GM21529 (cell line): ENCODE measurements around the gene G6PC3.
"Not testable (repeated sequence)": the region's sequence is repeated elsewhere in the genome, so short reads cannot be mapped to it uniquely, and the experiment has no call there.

Source experiments
- ATAC-seq: cut with Tn5 transposase; IDR thresholded peaks from one replicate; pipeline ENCODE4 v1.9.1; 2021; ENCODE audit not compliant: unreplicated experiment

G6PC3 gene

DNA sequence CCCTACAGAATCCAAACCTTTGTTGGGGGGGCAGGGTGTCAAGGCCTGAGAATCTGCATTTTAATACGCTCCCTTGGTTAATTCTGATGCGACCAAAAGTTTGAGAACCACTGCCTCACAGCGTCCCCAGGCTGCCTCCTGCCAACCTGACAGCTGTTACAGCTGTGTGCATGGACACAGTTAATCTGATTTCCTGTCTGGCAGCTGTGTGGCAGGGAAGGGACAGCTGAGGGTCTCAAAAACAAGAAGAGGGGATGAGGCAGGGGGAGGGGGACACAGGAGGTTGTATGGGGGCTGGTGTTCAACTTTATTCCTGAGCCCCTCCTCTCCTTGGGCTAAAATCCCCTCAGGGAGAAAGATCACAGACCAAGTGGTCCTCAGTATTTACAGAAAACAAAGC lies 35.4 kb downstream of the G6PC3 start:
- ATAC-seq = no peak

- ATAC-seq = no peak
Observed at GRCh38 chr17:44106801-44107200, 36.3 kb downstream of the G6PC3 start.

DNA sequence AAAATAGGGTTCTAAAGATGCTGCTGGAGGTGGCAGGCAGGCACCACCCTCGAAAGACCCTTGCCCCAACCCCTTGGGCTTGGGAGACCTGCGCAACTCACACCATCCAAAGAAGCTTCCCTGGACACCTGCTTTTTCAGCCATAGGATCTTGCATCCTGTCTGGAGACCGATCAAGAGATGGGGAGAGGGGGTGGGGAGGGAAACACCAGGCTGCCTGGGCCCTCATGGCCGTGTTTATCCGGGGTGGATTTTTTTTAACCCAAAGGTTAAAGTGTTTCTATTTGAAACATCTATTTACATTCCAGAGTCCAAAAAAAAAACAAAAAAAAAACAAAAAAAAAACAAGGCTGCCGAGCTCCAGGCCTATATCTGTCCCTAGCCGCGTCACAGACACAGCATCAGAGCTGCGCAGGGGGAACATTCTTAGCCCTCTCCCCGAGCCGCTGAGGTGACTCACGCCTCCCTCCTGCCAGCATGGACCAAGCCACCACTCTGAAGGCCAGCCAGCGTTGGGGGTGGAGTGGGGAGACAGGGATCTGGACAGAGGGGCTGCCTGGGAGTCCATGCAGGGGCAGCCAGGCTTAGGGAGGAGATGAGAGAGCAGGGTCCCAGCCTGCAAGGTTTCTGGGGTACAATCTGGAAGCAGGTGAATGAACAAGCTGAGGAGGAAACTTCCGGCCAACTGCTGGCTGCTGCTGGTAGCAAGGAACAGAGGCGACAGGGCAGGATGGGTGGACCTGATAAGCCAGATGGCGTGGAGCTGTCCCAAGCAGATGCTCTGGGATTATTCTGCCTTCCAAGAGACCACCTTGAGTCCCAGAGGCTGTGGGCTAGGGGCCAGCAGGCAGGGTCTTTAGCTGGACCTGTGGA lies 38.1 kb downstream of the G6PC3 start:
- no peak for ATAC-seq

DNA sequence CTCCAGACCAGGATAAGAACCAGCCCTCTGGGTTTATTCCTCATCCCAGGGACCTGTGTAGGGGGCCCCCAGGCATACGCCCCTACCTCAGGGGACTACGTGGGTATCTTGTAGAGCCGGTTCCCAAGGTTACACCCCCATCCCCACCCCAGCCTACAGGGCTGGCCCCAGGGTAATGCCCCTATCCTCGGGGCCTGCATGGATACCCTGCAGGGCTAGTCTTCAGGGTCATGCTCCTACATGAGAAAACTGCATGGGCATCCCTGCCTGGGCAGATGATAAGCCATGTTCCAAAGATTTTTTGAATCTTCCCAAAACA lies 38.7 kb downstream of the G6PC3 start:
- ATAC-seq = no peak

DNA sequence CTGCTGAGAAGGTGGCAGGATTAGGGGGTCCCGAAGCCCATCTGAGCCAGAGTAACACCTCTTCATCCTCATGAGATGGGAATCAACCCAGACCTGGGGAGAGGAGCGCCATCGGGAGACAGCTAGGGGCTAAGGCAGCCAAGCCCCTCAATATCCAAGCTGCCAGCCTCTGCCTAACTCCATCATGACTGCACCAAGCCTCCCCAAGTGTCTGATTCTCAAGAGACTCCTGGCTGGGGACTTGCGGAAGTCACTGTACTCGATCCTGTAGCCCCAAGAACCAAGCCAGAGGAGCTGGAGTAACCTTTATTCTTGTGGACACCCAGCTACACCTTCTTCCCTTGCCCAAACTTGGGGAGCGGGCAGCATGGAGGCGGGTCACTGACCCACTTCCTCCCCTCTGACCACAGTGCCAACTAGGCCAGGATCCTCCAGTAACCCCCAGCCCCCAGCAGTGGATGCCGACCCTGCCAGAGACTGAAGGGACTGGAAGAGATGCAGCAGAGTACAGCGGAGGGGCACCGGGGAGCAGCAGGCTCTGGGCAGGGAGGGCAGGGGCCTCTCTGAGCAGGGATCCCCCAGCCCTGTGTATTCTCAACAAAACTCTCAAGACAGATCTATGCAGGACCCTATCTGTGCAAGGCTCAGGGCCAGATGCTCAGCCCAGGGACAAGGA lies 39.6 kb downstream of the G6PC3 start:
- ATAC-seq = no peak

- peak; percentile 72 for ATAC-seq
Observed at GRCh38 chr17:44110823-44111633, 40.5 kb downstream of the G6PC3 start.

DNA sequence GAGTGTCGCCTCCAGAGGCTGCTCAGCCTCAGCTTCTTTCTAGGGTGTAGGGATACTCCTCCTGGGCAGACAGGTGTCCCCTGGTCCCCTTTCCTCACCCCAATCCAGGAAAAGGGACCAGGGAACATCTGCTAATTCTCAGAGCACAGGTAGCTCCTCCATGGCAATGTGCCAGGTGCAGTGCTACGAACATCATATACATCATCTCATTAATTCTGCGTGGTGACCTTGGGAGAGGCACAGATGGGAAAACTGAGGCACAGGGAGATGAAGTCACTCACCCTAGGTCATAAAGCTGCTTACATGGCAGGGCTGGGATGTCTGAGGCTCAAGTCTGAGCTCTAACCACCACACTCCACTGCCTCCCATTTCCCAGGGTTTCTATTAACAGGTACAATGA lies 41.2 kb downstream of the G6PC3 start:
- no peak for ATAC-seq

DNA sequence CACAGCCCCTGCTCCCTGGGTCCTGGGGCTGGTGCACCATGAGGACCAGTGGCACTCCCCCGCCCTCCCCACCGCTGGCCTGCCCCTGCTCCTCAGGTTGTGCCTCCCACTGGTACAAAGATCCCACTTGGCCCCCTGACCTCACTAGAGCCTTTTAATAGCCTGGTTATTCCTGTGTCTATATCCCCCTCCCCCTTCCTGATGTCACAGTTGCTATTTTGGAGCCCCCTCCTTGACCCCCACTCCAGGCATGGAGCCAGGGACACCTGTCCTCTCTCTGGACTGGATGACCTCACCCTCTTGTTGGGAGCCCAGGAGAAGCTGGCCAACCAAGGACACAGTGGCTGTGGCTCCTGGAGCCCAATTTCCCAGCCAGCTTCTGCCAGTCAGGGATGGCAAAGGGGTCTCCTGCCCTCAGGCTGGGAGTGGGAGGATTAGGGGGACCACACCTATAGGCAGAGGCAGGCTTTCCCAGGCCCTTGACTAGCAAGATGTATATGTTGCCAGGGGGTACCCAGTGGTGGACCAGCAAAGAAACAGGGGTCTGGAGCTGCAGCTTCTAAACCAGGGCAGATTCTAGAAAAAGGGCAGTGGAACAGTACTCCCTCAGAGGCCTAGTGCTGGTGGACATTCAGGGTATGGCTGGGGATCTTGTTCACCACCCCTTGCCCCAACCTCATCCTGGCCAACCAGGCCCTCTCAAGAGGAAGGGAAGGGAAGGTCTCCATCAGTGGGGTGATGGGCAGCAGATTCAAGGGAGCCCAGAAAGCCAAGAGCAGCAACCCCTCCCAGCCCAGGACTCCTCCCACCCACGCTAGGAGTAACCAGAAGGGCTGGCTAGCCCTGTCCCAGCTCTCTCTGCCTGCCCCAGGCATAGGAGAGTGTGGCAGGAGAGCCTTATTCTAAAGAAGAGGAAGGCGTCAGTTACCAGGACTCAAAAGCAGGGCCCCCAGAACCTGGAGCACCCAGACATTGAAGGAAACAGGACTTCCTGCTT lies 42.0 kb downstream of the G6PC3 start:
- no peak for ATAC-seq

- no peak for ATAC-seq
Observed at GRCh38 chr17:44113382-44113781, 42.8 kb downstream of the G6PC3 start.

DNA sequence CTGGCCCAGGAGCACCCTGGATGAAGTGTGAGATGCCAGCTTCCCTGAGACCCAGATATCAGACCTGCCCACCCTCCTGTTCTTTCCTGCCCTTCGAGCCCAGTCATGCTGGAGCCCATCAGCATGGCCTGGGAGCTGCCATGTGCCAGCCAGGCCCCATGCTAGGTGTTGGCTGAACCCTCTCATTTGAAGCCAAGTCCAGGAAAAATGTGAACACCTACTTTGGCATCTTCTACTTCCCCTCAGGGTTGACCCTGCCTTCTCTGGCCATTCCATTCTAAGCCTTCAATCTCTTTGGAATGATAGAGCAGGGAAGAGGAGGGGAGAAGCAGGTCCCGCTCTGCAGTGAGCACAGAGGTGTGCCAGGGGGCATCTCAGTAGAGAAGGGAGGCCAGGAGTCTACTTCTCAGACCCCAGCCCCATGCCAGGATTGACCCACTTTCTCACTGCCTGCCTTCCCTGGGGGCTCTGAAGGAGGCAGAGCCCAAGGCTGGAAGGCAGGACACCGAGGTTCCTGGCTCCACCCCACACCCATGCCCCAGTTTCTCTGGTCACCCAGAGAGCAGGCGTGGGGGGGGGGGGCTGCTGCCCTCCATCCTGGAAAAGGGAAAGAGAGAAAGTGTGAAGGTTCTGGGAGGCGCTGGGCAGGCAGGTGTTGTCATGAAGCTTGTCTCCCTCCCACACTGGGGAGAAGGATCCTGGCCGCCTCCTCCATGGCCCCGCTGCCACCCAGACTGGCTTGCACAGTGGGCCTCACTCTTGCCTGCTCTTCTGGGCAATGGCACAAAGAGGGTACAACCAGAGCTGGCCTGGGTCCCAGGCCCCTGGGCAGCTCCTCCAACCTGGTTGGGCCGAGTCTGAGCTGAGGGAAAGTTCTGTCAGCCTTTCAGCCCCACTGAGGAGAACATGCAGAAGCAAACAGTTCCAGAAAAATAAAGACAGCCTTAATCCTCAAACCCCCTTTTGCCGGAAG lies 43.6 kb downstream of the G6PC3 start:
- no peak for ATAC-seq

DNA sequence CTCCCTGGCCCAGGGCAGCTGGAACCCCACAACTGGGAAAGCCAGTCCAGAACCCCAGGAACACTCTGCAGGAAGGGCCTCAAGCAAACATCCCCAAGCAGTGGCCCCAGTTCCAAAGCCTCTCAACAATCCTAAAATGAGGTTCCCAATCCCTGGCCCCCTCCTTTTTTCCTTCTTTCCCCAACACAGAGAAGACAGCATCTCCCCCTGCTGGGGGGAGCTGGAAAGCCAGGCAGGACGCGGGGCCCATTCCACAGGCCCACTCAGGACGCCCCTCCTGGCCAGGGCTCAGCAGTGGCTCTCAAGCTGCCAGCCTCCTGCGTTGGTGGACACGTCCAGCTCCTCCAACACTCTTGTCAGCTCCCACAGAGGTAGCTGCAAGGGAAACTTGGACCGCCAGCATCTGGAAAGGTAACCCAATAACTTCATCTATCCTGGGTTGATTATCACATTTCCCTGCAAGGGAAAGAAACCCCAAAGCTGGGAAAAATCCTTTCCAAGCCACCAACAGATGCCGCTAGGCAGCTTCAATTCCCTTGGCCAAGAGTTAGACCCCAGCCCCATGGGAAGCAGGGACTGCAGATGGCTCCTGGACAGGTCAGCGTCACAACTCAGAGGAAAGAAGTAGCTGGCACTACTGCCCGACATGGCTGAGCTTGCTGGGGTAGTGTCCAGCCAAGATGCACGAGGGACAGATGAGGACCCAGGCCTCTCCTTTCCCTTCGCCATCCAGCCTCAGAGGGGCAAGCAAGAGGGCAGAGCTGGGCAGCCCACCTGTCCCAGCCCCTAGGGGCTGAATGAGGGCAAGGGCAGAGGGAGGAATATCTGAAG lies 45.3 kb downstream of the G6PC3 start:
- ATAC-seq = no peak

DNA sequence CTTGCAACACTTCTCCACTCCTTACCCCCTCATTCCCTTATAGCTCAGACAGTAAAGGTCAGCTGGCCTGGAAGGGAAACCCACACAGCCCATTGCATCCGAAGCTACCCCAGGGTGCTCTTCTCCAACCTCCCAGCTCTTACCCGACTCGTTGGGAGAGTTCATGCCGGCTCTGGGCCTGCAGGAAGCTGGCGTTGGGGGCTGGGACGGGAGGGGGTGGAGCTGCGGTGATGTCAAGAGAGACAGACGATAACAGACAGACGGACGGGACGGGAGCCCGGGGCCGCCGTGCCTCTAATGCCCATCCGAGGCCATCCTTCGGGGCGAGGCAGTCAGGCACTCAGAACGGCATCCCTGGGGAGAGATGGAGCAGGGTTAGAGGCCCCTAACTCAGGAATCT lies 46.8 kb downstream of the G6PC3 start:
- no peak for ATAC-seq

DNA sequence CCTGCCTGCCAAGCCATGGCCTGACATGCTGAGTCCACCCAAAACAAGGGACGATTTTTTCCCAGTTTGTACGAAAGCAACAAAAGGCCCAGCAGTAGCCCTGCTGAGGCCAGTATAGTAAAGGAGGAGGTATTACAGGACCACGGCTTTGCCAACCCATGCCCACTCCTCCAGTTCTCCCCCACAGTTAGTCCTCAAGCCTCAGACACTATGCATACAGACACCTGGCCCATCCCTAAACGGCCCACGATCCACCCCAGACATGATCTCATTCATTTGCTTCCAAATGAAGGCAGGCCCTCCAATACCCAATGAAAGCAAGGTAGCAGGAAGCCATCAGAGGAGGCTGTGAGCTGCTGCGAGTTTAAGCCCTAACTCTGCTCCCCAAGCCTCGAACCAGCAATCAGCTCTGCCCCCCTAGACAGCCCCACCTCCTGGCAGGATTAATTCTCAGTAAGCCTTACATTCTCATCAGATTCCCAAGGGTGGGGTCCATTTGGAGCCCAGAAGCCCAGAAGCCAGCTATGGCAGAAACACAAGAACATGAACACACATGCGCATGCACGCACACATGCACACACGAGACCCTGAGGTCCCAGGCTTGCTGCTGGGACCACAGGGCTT lies 48.0 kb downstream of the G6PC3 start:
- no peak for ATAC-seq

GRCh38 chr17:44119062-44119461 lies 48.5 kb downstream of the G6PC3 start:
- ATAC-seq = no peak

- ATAC-seq = no peak
Observed at GRCh38 chr17:44119798-44120197, 49.3 kb downstream of the G6PC3 start.

DNA sequence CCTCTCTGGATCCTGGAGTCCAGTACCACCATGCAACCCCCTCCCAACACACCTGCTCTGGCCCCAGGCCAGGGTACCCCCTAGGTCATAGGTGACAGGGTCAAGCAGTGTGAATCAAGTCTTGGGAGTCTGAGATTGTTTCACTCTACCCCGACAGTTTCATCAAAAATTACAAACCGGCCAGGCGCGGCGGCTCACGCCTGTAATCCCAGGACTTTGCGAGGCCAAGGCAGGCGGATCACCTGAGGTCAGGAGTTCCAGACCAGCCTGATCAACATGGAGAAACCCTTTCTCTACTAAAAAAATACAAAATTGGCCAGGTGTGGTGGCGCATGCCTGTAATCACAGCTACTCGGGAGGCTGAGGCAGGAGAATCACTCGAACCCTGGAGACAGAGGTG lies 49.7 kb downstream of the G6PC3 start:
- not testable (repeated sequence) for ATAC-seq

DNA sequence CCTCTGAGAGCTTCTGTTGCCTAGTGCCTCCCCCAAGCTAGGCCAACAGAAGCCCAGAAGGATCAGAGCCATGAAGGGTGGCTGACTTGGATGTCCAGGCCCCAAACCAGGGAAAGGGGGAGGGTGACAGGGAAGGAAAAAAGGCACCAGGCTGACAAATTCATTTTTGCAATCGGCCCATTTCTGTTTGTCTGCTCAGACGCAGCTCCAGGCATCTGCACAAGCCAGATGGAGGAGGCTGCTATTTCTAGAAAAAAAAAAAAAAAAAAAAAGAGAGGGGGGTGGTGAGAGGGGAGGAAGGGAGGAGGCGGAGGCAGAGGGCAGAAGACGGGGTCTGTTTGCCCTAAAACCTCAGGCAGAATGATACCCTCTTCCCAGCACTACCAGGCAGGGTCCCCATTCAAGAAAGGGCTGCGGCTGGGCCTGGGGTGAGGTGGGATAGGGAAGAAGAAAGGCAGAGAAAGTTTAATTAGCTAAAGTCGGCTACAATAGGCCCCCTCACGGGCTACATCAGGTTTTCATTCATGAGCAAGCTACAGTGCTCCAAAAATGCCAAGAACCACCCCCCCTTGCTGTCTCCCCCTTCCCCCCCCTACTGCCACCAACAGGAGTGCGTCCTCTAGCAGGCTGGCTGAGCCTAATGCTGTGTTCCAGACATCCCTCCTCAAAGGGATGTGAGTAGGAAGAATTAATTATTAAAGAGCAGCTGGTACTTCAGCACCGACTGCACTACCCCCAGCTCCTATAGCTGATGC lies 50.5 kb downstream of the G6PC3 start:
- ATAC-seq = no peak
